Progenitor cell of endocrine pancreas (in vitro differentiated cells): ENCODE results near the gene SNX1. TPM values are rescaled to one million over a fixed set of nuclear protein-coding genes. Genes with fewer than 3 reads are reported as not detected.

Source experiments
- DNase-seq: peaks from one replicate; pipeline ENCODE4 v3.0.0; 2021; ENCODE audit warnings: low spot score; ENCODE audit not compliant: unreplicated experiment
- H3K27ac Mint-ChIP-seq: 2 replicates; pipeline ENCODE4 v1.8.0; 2021; ENCODE audit warnings: mild to moderate bottlenecking, moderate library complexity, mixed read lengths
- H3K27me3 Mint-ChIP-seq: 2 replicates; pipeline ENCODE4 v1.8.0; 2021; ENCODE audit warnings: mixed read lengths
- H3K36me3 Mint-ChIP-seq: 2 replicates; pipeline ENCODE4 v1.8.0; 2022; ENCODE audit warnings: mixed read lengths; ENCODE audit not compliant: insufficient read depth
- H3K4me1 Mint-ChIP-seq: 2 replicates; pipeline ENCODE4 v1.8.0; 2021; ENCODE audit warnings: low read depth, mixed read lengths
- H3K4me3 Mint-ChIP-seq: 2 replicates; pipeline ENCODE4 v1.8.0; 2021; ENCODE audit warnings: low read depth, mild to moderate bottlenecking, moderate library complexity, mixed read lengths
- H3K9me3 Mint-ChIP-seq: 2 replicates; pipeline ENCODE4 v1.8.0; 2021; ENCODE audit warnings: low read depth, mixed read lengths
- total RNA-seq: library from RNA; stranded (reverse); gene quantifications from 2 replicates; pipeline ENCODE4 v1.2.1, GENCODE V29; 2021
- TF ChIP-seq, protein P1 (sequence below): fragments of 200-600 bp; sonication (generic); IDR thresholded peaks from one replicate; pipeline ENCODE4 v1.5.0; 2021; ENCODE audit warnings: antibody characterized with exemption, mild to moderate bottlenecking; ENCODE audit not compliant: unreplicated experiment

SNX1 gene
- total RNA-seq, 1 donor from 2014 or later: 91.4 TPM

DNA sequence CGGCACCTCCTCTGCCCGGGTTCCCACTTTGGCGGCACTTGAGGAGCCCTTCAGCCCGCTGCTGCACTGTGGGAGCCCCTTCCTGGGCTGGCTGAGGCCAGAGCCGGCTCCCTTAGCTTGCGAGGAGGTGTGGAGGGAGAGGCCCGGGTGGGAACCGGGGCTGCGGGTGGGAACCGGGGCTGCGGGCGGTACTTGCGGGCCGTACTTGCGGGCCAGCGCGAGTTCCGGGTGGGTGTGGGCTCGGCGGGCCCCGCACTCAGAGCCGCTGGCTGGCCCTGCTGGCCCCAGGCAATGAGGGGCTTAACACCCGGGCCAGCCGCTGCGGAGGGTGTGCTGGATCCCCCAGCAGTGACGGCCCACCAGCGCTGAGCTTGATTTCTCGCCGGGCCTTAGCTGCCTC, 35.1 kb upstream of the SNX1 start:
- H3K4me3 Mint-ChIP-seq: no peak overlapping the region
- H3K27ac Mint-ChIP-seq: no peak overlapping the region
- no peaks in the 10 kb centered on the region for H3K27me3 Mint-ChIP-seq
- DNase-seq: no peak
- H3K36me3 Mint-ChIP-seq: no peaks in the 10 kb centered on the region
- H3K4me1 Mint-ChIP-seq: no peaks in the 10 kb centered on the region
- TF ChIP-seq, protein P1, sequence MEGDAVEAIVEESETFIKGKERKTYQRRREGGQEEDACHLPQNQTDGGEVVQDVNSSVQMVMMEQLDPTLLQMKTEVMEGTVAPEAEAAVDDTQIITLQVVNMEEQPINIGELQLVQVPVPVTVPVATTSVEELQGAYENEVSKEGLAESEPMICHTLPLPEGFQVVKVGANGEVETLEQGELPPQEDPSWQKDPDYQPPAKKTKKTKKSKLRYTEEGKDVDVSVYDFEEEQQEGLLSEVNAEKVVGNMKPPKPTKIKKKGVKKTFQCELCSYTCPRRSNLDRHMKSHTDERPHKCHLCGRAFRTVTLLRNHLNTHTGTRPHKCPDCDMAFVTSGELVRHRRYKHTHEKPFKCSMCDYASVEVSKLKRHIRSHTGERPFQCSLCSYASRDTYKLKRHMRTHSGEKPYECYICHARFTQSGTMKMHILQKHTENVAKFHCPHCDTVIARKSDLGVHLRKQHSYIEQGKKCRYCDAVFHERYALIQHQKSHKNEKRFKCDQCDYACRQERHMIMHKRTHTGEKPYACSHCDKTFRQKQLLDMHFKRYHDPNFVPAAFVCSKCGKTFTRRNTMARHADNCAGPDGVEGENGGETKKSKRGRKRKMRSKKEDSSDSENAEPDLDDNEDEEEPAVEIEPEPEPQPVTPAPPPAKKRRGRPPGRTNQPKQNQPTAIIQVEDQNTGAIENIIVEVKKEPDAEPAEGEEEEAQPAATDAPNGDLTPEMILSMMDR: no peak
- no peaks in the 10 kb centered on the region for H3K9me3 Mint-ChIP-seq

DNA sequence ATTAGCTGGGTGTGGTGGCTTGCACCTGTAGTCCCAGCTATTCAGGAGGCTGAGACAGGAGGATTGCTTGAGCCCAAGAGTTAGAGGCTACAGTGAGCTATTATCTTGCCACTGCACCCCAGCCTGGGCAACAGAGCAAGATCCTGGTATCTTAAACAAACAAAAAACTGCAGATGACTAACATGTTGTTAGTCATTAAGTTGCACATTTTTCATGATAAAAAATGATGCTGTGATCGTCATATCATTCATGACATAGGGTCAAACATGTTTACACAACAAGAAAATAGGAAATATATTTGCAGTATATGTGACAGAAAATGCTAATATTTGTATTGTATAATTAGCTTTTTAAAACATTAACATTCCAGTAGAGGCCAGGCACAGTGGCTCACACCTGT, 29.3 kb upstream of the SNX1 start:
- H3K36me3 Mint-ChIP-seq: peaks cover 3% of the 10 kb centered on the region
- no peak for DNase-seq
- no peak overlapping the region for H3K27ac Mint-ChIP-seq
- TF ChIP-seq, protein P1: no peak
- no peak overlapping the region for H3K4me3 Mint-ChIP-seq
- H3K9me3 Mint-ChIP-seq: no peaks in the 10 kb centered on the region
- H3K27me3 Mint-ChIP-seq: no peaks in the 10 kb centered on the region
- no peaks in the 10 kb centered on the region for H3K4me1 Mint-ChIP-seq

DNA sequence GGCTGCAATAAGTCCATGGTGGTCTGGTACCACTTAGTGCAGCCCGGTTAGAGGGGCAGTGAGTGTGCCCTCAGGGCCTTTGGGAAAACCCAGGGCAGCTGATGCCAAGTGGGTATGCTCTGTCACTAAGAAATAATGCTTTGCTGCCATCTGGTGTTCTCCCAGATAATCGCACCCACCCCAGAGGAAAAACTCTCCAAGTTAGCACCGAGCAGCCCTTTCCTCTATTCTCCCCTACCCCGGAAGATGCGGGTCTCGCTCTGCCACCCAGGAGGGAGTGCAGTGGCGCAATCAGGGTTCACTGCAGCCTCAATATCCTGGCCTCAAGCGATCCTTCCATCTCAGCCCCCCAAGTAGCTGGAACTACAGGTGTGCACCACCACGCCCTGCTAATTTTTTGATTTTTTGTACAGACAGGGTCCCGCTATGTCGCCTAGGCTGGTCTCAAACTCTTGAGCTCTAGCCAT, 28.2 kb upstream of the SNX1 start:
- Mint-ChIP-seq H3K36me3 (peaks cover 7% of the 10 kb centered on the region), H3K9me3 (no peaks in the 10 kb centered on the region), H3K27me3 (no peaks in the 10 kb centered on the region), H3K27ac (no peak overlapping the region), H3K4me1 (peaks cover 4% of the 10 kb centered on the region), H3K4me3 (no peak overlapping the region)
- TF ChIP-seq, protein P1: peak; percentile 81
- DNase-seq: peak; percentile 68

DNA sequence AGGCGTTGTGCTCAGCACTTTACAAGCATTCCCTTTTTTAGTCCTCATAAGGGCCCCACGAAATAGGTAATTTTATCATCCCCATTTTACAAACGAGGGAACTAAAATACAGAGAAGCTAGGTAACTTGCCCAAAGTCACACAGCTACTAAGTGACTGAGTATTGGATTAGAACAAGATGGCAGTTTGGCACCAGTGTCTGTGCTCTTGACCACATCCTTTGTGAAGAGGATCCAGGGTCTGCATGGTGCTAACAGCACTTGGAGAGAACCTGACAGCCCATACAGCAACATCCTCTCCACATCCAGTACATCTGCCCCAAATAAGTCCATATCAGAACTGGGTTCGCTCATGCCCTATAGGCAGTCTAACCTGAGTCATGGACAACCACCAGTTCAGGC, 27.6 kb upstream of the SNX1 start:
- Mint-ChIP-seq H3K27me3 (no peaks in the 10 kb centered on the region), H3K4me3 (no peak overlapping the region), H3K36me3 (peaks cover 7% of the 10 kb centered on the region), H3K9me3 (no peaks in the 10 kb centered on the region), H3K27ac (no peak overlapping the region), H3K4me1 (peaks cover 9% of the 10 kb centered on the region)
- no peak for DNase-seq
- TF ChIP-seq, protein P1: no peak

DNA sequence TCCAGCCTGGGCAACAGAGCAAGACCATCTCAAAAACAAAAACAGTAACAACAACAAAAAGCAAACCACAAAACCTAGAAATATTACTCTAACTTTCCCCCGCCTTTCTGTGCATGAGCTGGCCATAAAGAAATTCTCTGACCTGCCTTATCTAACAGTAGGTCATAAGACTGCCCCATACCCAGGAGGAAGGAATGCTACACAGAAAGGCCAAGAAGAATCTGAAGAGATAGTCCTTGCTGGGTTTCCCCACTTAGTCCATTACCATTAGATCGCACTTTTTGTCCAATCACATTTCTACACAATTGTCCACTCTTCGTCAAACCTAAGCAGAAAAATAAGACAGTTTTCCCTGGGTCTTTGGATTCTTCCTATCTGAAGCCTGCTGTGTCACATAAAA, 25.7 kb upstream of the SNX1 start:
- H3K4me3 Mint-ChIP-seq: no peak overlapping the region
- H3K4me1 Mint-ChIP-seq: peaks cover 11% of the 10 kb centered on the region
- DNase-seq: no peak
- H3K9me3 Mint-ChIP-seq: no peaks in the 10 kb centered on the region
- H3K27me3 Mint-ChIP-seq: no peaks in the 10 kb centered on the region
- H3K36me3 Mint-ChIP-seq: peaks cover 10% of the 10 kb centered on the region
- H3K27ac Mint-ChIP-seq: no peak overlapping the region
- TF ChIP-seq, protein P1: no peak
